ENCODE measurements around the gene DYNC2I2.

- TF ChIP-seq MXI1 (conservative IDR thresholded peaks at IDR 0.05; ENCODE audit: poor library complexity, severe bottlenecking) (no peak), CTCF (IDR thresholded peaks at IDR 0.05; ENCODE audit: poor library complexity, severe bottlenecking) (no peak), RAD21 (conservative IDR thresholded peaks at IDR 0.05) (no peak), POLR2AphosphoS5 (IDR thresholded peaks at IDR 0.05) (no peak), REST (IDR thresholded peaks at IDR 0.05; ENCODE audit: borderline replicate concordance) (no peak), TAF1 (IDR thresholded peaks at IDR 0.05; ENCODE audit: low read depth) (no peak), EZH2 (IDR thresholded peaks at IDR 0.05; ENCODE audit: borderline replicate concordance, insufficient read depth, low read length, poor library complexity, severe bottlenecking) (no peak), EP300 (conservative IDR thresholded peaks at IDR 0.05; ENCODE audit: poor library complexity, severe bottlenecking) (no peak), SMC3 (conservative IDR thresholded peaks at IDR 0.05; ENCODE audit: poor library complexity) (no peak)
Observed at GRCh38 chr9:128705051-128705965, 48.7 kb upstream of the DYNC2I2 start.
